Measurements from ENCODE around the gene KCNJ5. TPM values are rescaled to one million over a fixed set of nuclear protein-coding genes. Genes with fewer than 3 reads are reported as not detected.

The KCNJ5 gene
- total RNA-seq, 1 experiment from 2014 or later, result 0.22 TPM

GRCh38 chr11:128902515-128903066 is 11.4 kb downstream of the KCNJ5 start:
- no peaks in the 10 kb centered on the region; the same call in 1 of the 2 replicates for H3K36me3 Mint-ChIP-seq
- DNase-seq (ENCODE audit: low spot score), result no peak
- ChIA-PET POLR2A (interaction anchor here (1.4 to 1.5 kb wide), 2 partner anchors 9 to 11 kb away, joined by 3 to 8 read pairs; partner anchors contain the start of gene KCNJ5), CTCF (interaction anchor here (1.1 to 10.5 kb wide), 5 partner anchors 14 to 745 kb away, joined by 5 to 245 read pairs (median 35); partner anchors contain the start of gene KCNJ5)
- no peak overlapping the region for H3K27ac Mint-ChIP-seq
- peaks cover 40% of the 10 kb centered on the region for H3K4me1 Mint-ChIP-seq
- no peak for ATAC-seq
- no peak for TF ChIP-seq ZNF219 (CRISPR knock-in tag; IDR thresholded peaks at IDR 0.05; ENCODE audit: borderline replicate concordance)
- TF ChIP-seq, protein P1, sequence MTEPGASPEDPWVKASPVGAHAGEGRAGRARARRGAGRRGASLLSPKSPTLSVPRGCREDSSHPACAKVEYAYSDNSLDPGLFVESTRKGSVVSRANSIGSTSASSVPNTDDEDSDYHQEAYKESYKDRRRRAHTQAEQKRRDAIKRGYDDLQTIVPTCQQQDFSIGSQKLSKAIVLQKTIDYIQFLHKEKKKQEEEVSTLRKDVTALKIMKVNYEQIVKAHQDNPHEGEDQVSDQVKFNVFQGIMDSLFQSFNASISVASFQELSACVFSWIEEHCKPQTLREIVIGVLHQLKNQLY (CRISPR knock-in tag; IDR thresholded peaks at IDR 0.05), result no peak
- TF ChIP-seq ZNF263 (CRISPR knock-in tag; IDR thresholded peaks at IDR 0.05; ENCODE audit: low read depth), result no peak
- no peak for TF ChIP-seq ZNF396 (CRISPR knock-in tag; IDR thresholded peaks at IDR 0.05; ENCODE audit: borderline replicate concordance)
- TF ChIP-seq TEAD4 (CRISPR knock-in tag; IDR thresholded peaks at IDR 0.05), result no peak
- no peak for TF ChIP-seq NR3C1 (CRISPR knock-in tag; conservative IDR thresholded peaks at IDR 0.05; ENCODE audit: low read depth)
- TF ChIP-seq CREM (CRISPR knock-in tag; IDR thresholded peaks at IDR 0.05), result no peak
- TF ChIP-seq, protein P2, sequence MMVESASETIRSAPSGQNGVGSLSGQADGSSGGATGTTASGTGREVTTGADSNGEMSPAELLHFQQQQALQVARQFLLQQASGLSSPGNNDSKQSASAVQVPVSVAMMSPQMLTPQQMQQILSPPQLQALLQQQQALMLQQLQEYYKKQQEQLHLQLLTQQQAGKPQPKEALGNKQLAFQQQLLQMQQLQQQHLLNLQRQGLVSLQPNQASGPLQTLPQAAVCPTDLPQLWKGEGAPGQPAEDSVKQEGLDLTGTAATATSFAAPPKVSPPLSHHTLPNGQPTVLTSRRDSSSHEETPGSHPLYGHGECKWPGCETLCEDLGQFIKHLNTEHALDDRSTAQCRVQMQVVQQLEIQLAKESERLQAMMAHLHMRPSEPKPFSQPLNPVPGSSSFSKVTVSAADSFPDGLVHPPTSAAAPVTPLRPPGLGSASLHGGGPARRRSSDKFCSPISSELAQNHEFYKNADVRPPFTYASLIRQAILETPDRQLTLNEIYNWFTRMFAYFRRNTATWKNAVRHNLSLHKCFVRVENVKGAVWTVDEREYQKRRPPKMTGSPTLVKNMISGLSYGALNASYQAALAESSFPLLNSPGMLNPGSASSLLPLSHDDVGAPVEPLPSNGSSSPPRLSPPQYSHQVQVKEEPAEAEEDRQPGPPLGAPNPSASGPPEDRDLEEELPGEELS (CRISPR knock-in tag; IDR thresholded peaks at IDR 0.05), result no peak
- TF ChIP-seq ZNF138 (CRISPR knock-in tag; conservative IDR thresholded peaks at IDR 0.05), result no peak
- H3K4me3 Mint-ChIP-seq, result peak overlapping the region; percentile 55
- H3K27me3 Mint-ChIP-seq (ENCODE audit: low read depth), result peaks cover 93% of the 10 kb centered on the region
- no peaks in the 10 kb centered on the region; the same call in 1 of the 2 replicates for H3K9me3 Mint-ChIP-seq

GRCh38 chr11:128903248-128904061 is 12.3 kb downstream of the KCNJ5 start:
- POLR2A ChIA-PET, result interaction anchor here (0.6 kb wide), 1 partner anchor 91 kb away, joined by 3 read pairs; no protein-coding TSS in a partner anchor
- peaks cover 93% of the 10 kb centered on the region for H3K27me3 Mint-ChIP-seq (ENCODE audit: low read depth)
- DNase-seq (ENCODE audit: low spot score) (no peak), ATAC-seq (peak; percentile 5; the same call in 1 of the 2 replicates)
- CTCF ChIA-PET, result interaction anchor here (1.0 to 10.5 kb wide), 9 partner anchors 15 to 746 kb away, joined by 3 to 245 read pairs (median 6); partner anchors contain the start of gene KCNJ5
- H3K4me3 Mint-ChIP-seq, result peak overlapping the region; percentile 70
- no peaks in the 10 kb centered on the region; the same call in 1 of the 2 replicates for H3K9me3 Mint-ChIP-seq
- H3K4me1 Mint-ChIP-seq, result peaks cover 40% of the 10 kb centered on the region
- TF ChIP-seq ZNF423 (CRISPR knock-in tag; IDR thresholded peaks at IDR 0.05) (no peak), ATF1 (CRISPR knock-in tag; IDR thresholded peaks at IDR 0.05) (no peak), E2F4 (CRISPR knock-in tag; IDR thresholded peaks at IDR 0.05; ENCODE audit: borderline replicate concordance, low read depth) (no peak), ZNF121 (CRISPR knock-in tag; IDR thresholded peaks at IDR 0.05) (no peak), ZNF263 (CRISPR knock-in tag; IDR thresholded peaks at IDR 0.05; ENCODE audit: low read depth) (no peak), MAX (CRISPR knock-in tag; IDR thresholded peaks at IDR 0.05) (no peak; the same call in 1 of the 2 replicates), OVOL2 (CRISPR knock-in tag; IDR thresholded peaks at IDR 0.05; ENCODE audit: borderline replicate concordance) (no peak), TCF7 (CRISPR knock-in tag; IDR thresholded peaks at IDR 0.05; ENCODE audit: low read depth) (no peak), ZNF232 (CRISPR knock-in tag; IDR thresholded peaks at IDR 0.05) (no peak), RELA (CRISPR knock-in tag; IDR thresholded peaks at IDR 0.05; ENCODE audit: borderline replicate concordance) (no peak), ZNF317 (CRISPR knock-in tag; IDR thresholded peaks at IDR 0.05; ENCODE audit: borderline replicate concordance, low read depth) (no peak), SMAD4 (CRISPR knock-in tag; IDR thresholded peaks at IDR 0.05) (no peak), NR1H2 (CRISPR knock-in tag; IDR thresholded peaks at IDR 0.05) (no peak), ZBTB43 (CRISPR knock-in tag; IDR thresholded peaks at IDR 0.05) (no peak), MYBL2 (CRISPR knock-in tag; IDR thresholded peaks at IDR 0.05) (no peak), ZNF671 (CRISPR knock-in tag; IDR thresholded peaks at IDR 0.05) (no peak), MXD4 (CRISPR knock-in tag; IDR thresholded peaks at IDR 0.05; ENCODE audit: borderline replicate concordance) (no peak), PRRX2 (CRISPR knock-in tag; IDR thresholded peaks at IDR 0.05) (no peak)
- H3K27ac Mint-ChIP-seq, result no peak overlapping the region
- no peaks in the 10 kb centered on the region; the same call in 1 of the 2 replicates for H3K36me3 Mint-ChIP-seq

All from WTC11 (cell line).